ENCODE data around the gene MINDY2.

DNA sequence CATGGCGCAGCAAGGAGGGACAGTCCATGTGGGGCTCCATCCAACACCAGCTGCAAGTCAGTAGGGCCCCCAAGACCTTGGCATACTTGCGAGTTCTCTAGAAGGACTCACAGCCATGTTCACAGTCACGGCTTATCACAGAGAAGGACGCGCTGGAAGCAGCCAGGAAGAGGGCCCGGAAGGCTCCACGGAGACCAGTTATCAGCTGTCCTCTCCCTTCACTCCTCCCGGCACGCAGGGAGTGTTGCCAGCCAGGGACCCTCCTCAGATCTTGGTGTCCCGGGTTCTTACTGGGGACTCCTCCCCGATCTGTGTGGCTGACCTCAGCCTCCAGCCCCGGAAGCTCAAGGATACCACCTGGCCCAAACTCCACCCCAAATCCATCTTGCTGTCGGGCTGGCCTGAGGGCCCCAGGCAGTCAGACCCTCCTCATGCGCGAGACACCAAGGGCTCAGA, 94.4 kb downstream of the MINDY2 start:
- TF ChIP-seq, protein P1, sequence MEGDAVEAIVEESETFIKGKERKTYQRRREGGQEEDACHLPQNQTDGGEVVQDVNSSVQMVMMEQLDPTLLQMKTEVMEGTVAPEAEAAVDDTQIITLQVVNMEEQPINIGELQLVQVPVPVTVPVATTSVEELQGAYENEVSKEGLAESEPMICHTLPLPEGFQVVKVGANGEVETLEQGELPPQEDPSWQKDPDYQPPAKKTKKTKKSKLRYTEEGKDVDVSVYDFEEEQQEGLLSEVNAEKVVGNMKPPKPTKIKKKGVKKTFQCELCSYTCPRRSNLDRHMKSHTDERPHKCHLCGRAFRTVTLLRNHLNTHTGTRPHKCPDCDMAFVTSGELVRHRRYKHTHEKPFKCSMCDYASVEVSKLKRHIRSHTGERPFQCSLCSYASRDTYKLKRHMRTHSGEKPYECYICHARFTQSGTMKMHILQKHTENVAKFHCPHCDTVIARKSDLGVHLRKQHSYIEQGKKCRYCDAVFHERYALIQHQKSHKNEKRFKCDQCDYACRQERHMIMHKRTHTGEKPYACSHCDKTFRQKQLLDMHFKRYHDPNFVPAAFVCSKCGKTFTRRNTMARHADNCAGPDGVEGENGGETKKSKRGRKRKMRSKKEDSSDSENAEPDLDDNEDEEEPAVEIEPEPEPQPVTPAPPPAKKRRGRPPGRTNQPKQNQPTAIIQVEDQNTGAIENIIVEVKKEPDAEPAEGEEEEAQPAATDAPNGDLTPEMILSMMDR (conservative IDR thresholded peaks at IDR 0.05; ENCODE audit: low read depth, low read length), result no peak
- no peak for TF ChIP-seq EZH2 (IDR thresholded peaks at IDR 0.05; ENCODE audit: low read length, unreplicated experiment)
